ENCODE data around the gene JAM3.

JAM3 gene

DNA sequence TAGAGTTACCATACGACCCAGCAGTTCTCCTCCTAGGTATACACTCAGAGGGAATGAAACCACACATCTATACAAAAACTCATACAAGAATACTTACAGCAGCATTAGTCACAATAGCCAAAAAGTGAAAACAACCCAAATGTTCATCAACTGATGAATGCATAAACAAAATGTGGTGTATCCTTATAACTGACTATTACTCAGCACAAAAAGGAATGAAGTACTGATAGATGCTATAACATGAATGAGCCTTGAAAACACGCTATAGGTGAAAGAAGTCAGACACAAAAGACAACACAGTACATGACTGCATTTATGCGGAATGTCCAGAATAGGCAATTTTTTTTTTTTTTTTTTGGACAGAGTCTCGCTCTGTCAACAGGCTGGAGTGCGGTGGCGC is 131.8 kb downstream of the JAM3 start:
- DNase-seq: no peak
